GM08714 (cell line): ENCODE data around the gene IFNA8.
"Not testable (repeated sequence)": the region's sequence is repeated elsewhere in the genome, so short reads cannot be mapped to it uniquely, and the experiment has no call there.

Experiments
- H3K4me3 ChIP-seq: fragments of 200-500 bp; sonication (Bioruptor generic); 2 replicates; pipeline ENCODE4 v1.5.1; 2014; ENCODE audit warnings: mild to moderate bottlenecking, low read length, inconsistent platforms
- ZNF274 ChIP-seq: IDR thresholded peaks from 2 replicates; pipeline ENCODE4 v1.6.1; 2012; ENCODE audit warnings: mild to moderate bottlenecking, low read depth, low read length

IFNA8 gene

DNA sequence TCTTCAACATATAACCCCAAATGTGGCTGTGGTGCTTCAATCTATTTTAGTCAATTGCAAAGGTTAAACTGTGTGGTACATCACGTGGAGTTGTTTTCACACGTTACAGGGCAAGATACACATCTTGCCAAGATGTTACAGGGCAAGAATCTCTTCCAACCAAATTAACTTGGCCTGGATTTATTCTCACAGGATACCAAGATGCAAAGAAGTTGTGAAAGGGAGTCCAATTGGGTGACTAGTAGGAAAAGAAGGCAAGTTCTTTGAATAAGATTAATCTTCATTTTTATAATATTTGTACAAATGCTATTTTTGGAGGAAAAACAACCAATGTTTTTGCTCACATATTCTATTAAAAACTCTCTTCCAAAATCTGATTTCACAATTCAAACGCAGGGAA, 4.8 kb upstream of the IFNA8 start:
- no peak overlapping the region for H3K4me3 ChIP-seq
- TF ChIP-seq ZNF274, result no peak

DNA sequence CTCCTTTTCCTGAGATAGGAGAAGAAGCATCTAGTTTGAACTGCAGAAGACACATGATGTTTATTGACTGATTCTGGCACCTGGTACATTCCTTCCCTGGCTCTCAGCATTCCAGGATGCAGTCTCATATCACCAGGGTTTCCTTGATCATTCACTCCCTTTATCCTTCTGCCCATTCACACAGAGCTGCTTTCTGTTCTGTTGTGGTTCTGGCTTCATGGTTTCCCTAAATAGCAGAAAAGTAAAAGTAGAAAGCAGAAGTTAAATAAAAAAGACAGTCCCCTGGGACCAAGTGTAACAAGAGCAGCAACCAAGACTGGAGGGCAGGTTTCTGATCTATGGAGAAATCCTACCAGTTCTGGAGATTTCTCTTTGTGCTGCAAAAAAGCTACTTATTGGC, 3.2 kb downstream of the IFNA8 start:
- no peak for TF ChIP-seq ZNF274
- H3K4me3 ChIP-seq, result no peak overlapping the region; the same call in 1 of the 2 replicates

DNA sequence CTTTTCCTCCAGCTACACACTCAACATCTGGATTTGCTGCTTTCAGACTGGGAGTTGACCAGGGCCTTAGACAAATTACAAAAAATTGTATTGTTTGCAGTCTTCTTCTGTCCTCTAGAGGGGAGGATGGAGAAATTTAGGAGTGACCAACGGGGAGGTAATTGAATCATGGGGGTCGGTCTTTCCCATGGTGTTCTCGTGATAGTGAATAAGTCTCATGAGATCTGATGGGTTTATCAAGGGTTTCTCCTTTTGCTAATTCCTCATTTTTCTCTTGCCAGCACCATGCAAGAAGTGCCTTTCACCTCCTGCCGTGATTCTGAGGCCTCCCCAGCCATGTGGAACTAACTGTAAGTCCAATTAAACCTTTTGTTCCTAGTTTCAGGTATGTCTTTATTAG, 4.2 kb downstream of the IFNA8 start:
- no peak for TF ChIP-seq ZNF274
- no peak overlapping the region for H3K4me3 ChIP-seq

DNA sequence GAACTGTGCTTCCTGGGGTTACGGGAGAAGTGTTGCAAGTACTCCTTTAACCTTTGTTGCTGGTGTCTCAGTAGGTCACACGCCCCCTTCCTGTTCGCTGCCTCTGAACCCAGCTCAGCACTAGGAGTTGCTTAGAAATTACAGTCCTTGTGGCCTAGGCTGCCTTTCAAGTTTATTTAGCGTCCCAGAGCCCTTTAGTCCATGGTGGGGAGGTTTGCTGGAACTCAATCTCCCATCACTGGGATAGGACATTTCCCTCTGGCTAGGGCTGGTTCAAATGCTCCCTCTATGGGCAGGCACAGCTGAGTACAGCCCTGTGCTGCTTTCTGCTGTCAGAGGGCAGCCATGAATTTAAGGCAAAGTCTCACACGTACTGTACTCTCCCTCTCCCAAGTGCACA, 4.7 kb downstream of the IFNA8 start:
- TF ChIP-seq ZNF274, result no peak
- H3K4me3 ChIP-seq, result no peak overlapping the region

DNA sequence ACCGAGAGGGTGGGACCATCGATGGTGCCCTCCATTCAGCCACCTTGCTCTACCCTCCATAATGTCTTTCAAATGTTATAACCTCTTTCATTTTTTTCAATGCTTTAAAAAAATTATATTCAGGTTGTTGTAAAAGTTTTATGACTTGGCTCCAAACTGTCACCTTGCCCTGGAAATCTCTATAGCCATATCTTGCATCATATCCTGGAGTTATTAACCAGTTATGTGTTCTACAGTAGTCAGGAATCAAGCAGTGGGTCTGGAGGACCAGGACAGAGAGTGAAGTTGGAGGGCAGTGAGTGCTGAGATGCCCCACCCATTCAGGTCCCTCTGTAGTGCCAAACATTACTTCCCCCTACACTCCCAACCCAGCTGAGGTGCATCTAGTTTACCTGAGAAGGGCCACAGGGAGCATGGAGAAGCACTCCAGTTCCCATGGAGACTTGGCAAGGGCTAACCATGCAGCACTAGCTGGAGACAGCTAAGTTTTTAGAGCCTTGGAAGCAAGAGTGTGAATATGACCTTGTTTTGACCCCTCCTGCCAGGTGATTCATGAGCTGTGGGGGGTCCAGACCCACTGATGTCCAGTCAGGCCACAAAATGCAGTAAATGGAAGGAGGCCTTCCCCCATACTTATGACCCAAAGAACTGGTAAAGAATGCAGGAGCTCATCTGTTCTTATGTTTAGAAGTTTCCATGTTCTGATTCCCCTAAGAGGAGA, 5.5 kb downstream of the IFNA8 start:
- no peak for TF ChIP-seq ZNF274
- H3K4me3 ChIP-seq, result no peak overlapping the region

DNA sequence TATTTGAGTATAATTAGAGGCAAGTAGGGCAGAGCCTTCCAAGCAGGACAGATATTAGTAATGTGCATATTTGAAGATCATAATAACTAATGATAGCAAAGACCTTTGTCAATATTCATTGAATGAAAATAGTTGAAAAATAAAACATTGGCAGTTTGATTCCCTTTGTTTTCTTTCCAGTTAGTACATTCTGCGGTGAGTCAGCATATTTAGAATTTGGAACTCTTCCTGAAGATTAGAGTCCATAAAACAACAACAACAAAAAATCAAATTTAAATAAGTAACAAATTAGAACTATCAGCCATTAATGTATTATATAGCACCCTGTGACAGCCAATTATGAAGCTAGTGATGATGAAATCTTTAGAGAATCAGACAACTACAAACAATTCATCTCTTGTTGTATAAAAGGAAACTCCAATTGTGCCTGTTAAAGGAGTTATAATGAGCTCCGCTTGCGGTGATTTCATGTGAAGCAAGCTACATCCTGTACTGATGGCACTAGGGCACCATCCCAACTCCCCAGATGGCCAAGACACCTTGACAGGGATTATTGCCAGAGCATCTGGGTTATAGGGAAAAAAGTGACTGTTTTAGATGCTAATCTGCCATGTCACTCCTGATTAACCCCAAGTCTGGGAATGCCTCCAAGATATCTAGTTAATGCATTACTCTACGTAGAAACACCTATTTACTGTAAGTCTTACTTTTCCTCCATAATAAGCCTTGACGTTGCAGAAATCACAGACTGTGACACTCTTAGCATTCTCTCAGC, 6.8 kb downstream of the IFNA8 start:
- no peak overlapping the region for H3K4me3 ChIP-seq
- TF ChIP-seq ZNF274, result no peak

DNA sequence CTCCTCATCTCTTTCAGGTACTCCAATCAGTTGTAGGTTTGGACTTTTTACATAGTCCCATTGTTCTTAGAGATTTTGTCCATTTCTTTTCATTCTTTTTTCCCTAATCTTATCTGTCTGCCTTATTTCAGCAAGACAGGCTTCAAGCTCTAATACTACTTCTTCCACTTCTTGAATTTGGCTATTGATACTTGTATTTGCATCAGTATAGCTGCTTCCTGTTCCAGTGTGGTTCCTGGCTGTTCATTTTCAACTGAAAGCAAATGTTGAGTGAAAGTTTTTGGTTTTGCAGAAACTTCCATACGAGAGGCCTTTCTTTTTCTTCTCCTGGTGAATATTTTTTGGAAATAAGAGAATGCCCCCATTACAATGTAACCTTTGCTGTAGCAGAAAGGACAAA, 19.3 kb downstream of the IFNA8 start:
- H3K4me3 ChIP-seq, result no peak overlapping the region
- no peak for TF ChIP-seq ZNF274

DNA sequence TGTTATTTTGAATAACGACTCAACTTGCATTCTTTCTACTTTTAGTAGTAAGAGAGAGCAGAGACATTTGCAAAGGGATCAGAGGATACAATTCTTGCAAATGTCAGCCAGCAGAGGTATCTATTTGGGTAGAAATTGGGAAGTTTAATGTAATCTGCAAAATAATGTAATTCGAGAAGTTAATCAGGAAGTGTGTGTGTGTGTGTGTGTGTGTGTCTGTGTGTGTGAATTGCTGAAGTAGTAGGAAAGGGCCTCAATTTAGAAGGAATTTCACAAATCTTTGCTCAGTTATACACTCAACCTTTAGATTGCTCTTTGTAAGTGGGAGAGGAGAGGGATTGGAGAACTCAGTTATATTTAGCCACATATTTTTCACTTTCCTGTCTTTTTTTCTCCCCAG, 20.3 kb downstream of the IFNA8 start:
- no peak for TF ChIP-seq ZNF274
- H3K4me3 ChIP-seq, result no peak overlapping the region

DNA sequence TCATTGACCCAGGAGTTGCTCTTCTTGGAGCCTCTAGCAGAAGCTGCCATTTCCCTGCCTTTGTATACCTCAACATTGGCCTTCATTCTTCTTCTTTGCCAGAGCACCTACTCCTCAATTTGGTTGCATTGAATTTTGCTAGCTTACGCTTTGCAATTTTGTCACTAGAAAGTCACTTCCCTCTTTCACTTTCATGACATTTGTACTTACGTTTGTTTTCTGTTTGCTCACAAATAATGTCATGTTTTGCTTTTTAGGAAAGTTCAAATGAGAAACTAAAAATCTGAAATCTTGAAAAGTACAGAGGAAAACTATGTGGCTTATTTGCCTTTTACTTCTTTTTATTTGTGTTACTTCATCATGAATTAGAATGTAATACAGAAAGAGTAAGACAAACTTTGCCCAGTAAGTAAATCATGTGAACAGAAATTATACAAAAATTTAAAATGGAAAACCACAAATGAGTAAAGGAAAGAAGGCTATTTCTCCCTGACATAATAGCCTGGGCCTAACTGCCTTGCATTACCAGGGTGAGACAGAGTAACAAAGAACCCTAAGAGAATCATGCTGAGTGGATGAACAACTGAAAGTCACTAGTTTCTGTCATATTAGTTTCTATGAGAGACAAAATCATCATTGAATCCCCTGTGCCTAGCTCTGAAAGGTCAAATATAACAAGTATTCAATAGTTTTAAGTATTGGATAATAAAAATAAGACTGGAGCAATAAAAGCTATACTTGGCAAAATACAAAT, 23.9 kb downstream of the IFNA8 start:
- TF ChIP-seq ZNF274, result no peak
- H3K4me3 ChIP-seq, result no peak overlapping the region

DNA sequence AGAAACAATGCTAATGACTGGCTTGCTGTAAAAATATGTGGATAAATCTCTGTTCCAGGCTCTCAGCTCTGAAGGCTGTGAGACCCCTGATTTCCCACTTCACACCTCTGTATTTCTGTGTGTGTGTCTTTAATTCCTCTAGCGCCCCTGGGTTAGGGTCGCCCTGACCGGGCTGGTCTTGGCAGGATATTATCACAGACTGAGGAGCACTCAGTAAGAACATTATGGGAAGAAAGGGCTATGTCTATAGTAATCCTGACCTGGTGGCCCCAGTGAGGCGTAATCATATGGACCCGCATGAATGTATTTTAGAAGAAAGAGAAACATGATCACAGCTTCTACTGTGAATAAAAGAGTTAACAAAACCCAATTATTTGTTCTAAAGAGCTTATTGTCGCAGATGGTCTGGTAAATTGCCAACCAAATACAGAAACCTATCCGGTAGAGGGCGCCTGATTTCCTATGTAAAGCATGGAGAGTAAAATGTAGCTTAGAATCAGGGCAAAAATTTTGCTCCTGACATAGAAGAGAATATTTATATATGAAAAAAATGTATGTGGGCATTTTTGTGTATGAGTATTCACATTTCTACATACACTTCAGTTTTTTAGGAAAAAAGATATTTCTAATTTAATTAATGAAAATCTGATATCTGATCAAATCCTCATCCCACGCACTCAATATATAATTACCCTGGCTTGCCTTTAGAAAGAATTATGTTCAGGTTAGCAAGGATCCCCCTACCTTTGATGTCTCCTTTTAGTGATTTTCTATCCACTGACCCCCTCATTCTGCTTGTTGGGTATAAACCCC, 25.5 kb downstream of the IFNA8 start:
- no peak overlapping the region for H3K4me3 ChIP-seq
- TF ChIP-seq ZNF274, result no peak

DNA sequence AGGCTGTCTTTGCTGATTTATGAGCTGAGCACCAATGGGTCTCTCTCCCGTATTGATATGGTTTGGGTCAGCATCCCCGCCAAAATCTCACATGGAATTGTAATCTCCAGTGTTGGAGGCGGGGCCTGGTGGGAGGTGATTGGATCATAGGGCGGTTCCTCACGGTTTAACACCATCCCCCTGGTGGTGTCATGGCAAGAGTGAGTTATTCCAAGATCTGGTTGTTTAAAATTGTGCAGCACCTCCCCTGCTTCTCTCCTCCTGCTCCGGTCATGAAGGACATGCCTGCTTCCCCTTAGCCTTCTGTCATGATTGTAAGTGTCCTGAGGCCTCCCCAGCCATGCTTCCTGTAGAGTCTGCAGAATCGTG, 26.1 kb downstream of the IFNA8 start:
- not testable (repeated sequence) for H3K4me3 ChIP-seq

DNA sequence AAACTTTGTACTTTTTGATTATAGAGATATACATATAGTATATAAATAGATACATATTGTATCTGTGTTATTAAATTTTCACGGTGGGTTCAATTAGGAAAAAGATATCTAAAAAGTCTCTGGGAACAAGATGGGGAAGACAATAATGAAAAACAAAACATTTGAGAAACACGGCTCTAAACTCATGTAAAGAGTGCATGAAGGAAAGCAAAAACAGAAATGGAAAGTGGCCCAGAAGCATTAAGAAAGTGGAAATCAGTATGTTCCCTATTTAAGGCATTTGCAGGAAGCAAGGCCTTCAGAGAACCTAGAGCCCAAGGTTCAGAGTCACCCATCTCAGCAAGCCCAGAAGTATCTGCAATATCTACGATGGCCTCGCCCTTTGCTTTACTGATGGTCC, 31.2 kb downstream of the IFNA8 start, which contains the start of gene IFNA1:
Gene IFNA1 (plus strand): TSS at position 301 of the 400 bp plus-strand sequence. CDS start 69 bp downstream, at position 370.
- TF ChIP-seq ZNF274, result no peak
- no peak within 1 kb of the TSS for H3K4me3 ChIP-seq

DNA sequence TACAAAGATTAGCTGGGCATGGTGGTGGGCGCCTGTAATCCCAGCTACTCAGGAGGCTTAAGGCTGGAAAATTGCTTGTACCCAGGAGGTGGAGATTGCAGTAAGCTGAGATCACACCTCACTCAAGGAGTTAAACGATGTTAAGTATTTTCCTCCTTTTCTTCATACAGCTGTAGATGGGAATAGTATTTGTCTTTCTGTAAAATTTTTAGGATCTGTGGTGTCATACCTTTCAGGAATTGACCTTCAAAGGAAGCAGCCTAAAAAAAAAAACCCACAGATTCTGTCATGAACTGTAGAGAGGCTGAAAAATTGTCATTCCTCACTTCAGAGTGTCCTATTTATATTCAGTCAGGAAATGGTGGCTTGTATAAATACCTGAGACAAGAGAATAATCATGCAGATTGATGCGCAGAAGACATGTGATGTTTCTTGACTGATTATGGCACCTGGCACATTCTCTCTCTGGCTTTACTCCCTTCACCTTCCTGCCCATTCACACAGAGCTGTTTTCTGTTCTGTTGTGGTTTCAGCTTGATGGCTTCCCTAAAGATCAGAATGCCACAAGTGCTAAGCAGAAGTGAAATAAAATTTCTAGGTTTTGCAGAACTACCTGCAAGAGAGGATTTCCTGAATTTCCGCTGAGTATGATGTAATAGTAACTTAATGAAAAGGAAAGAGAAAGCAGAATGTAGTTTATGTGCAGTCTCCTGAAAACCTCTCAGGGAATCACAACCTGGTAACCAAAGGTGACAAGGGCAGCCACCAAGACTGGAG, 35.1 kb downstream of the IFNA8 start:
- no peak overlapping the region; the same call in 1 of the 2 replicates for H3K4me3 ChIP-seq
- no peak for TF ChIP-seq ZNF274

DNA sequence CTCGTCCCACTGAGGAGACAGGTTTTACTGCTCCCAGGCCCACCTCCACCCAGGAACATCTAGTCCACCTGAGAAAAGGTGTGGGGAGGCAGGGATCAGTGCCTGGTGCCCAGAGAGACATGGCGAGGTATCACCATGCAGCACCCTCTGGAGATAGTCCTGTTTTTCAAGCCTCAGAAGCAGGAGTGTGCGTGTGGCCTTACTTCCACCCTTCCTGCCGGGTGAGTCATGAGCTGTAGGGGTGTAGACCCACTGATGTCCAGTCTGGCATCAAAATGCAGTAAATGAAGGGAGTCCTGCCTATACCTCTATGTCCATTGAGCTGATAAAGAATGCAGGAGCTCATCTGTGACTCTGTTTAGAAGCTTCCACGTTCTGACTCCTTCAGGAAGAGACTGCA, 40.4 kb downstream of the IFNA8 start:
- H3K4me3 ChIP-seq, result not testable (repeated sequence)
